Vagina (tissue), 2 donors: ENCODE results near the gene FASN.

Source experiments
- CTCF ChIP-seq, 3 experiments: fragments of 450-650 bp in 2 of 3; fragments of 200-600 bp in 1 of 3; sonication (generic) in 1 of 3; IDR thresholded peaks; one replicate each; pipeline ENCODE4 v1.5.1; 2017 to 2019; ENCODE audit warnings: antibody characterized with exemption in 3 of 3, mild to moderate bottlenecking in 2 of 3, moderate library complexity in 2 of 3
- POLR2A ChIP-seq, 2 donors: fragments of 450-650 bp; IDR thresholded peaks; one replicate each; pipeline ENCODE4 v1.6.1; 2017; ENCODE audit warnings: antibody characterized with exemption in 2 of 2, mild to moderate bottlenecking in 2 of 2, moderate library complexity in 2 of 2

GRCh38 chr17:82080048-82080788 lies 17.8 kb downstream of the FASN start:
- TF ChIP-seq CTCF (IDR thresholded peaks at IDR 0.05) (no peak), POLR2A (IDR thresholded peaks at IDR 0.05) (no peak)
